Transverse colon (tissue), 4 donors: ENCODE results near the gene LCP1. TPM values are rescaled to one million over a fixed set of nuclear protein-coding genes. Genes with fewer than 3 reads are reported as not detected.

ENCODE experiments used
- DNase-seq: peaks from one replicate; pipeline ENCODE4 v3.0.0-alpha.2; 2019
- H3K27ac ChIP-seq, 4 donors: fragments of 200-600 bp; sonication (generic); 2 replicates each; pipeline ENCODE4 v1.5.1; 2016 to 2018; ENCODE audit warnings: inconsistent platforms in 4 of 4
- H3K27me3 ChIP-seq: fragments of 200-600 bp; sonication (generic); 2 replicates; pipeline ENCODE4 v1.5.1; 2017; ENCODE audit warnings: inconsistent platforms
- H3K36me3 ChIP-seq, 4 donors: fragments of 200-600 bp; sonication (generic); 2 replicates each; pipeline ENCODE4 v1.5.1; 2017 to 2019; ENCODE audit warnings: inconsistent platforms in 4 of 4
- H3K4me1 ChIP-seq, 4 donors: fragments of 200-600 bp; sonication (generic); 2 replicates each; pipeline ENCODE4 v1.5.1; 2017 to 2020; ENCODE audit warnings: inconsistent platforms in 4 of 4
- H3K4me3 ChIP-seq, 4 donors: fragments of 200-600 bp; sonication (generic); 1 replicate in 1 of 4; 2 replicates in 3 of 4; pipeline versions ENCODE4 v1.5.1 to v1.6.1; 2017 to 2019; ENCODE audit warnings: inconsistent platforms in 4 of 4
- H3K9me3 ChIP-seq, 2 donors: fragments of 200-600 bp; sonication (generic); 2 replicates each; pipeline ENCODE4 v1.5.1; 2017 to 2019; ENCODE audit warnings: inconsistent platforms in 2 of 2
- CTCF ChIP-seq, 5 experiments: fragments of 200-600 bp in 3 of 5; fragments of 450-650 bp in 2 of 5; sonication (generic) in 3 of 5; IDR thresholded peaks; 1 replicate in 2 of 5; 2 replicates in 3 of 5; pipeline ENCODE4 v1.5.1; 2016 to 2017; ENCODE audit warnings: antibody characterized with exemption in 5 of 5, inconsistent platforms in 3 of 5, mild to moderate bottlenecking in 2 of 5, moderate library complexity in 1 of 5
- EP300 ChIP-seq: sonication (generic); formaldehyde crosslinking; IDR thresholded peaks from one replicate; pipeline ENCODE4 v1.6.1; 2017; ENCODE audit warnings: antibody characterized with exemption, low read depth
- POLR2A ChIP-seq: fragments of 450-650 bp; IDR thresholded peaks from one replicate; pipeline ENCODE4 v1.6.1; 2016; ENCODE audit warnings: antibody characterized with exemption, mild to moderate bottlenecking, moderate library complexity
- POLR2AphosphoS5 ChIP-seq, 3 donors: sonication (generic); formaldehyde crosslinking; IDR thresholded peaks; one replicate each; pipeline ENCODE4 v1.6.1; 2016; ENCODE audit warnings: antibody characterized with exemption in 3 of 3
- WGBS, 2 donors: methylation state at CpG; one replicate each; pipeline ENCODE4 v1.1.5; 2018; ENCODE audit warnings: low coverage in 1 of 2; 5-methylcytosine and 5-hydroxymethylcytosine counted together
- in situ Hi-C, 4 donors: fragments of 200-750 bp; cut with MboI; loops; one replicate each; pipeline versions ENCODE4 v1.15.0 to v1.15.1; 2017; ENCODE audit warnings: low sequenced_read_pairs in 3 of 4, low pct_ligation_motif_present in 1 of 4, low pct_unique_long_range_greater_than_20kb in 1 of 4
- intact Hi-C: fragments of 100-400 bp; cut with DNase I; formaldehyde crosslinking; loops from one replicate; pipeline ENCODE4 v1.15.1; 2023; ENCODE audit warnings: low total_unique reads
- total RNA-seq, 4 donors: library from RNA; depleted of rRNA; stranded (reverse); fragments of >200 nt; gene quantifications; one replicate each; pipeline ENCODE4 v1.1.0, GENCODE V29; 2016

Gene LCP1
- total RNA-seq, 4 donors from 2014 or later = 1.6 to 35.7 (median 26.1) TPM

GRCh38 chr13:46109451-46109850 lies 72.5 kb downstream of the LCP1 start:
- no peak overlapping the region for H3K4me3 ChIP-seq
- H3K4me1 ChIP-seq = no peaks in the 10 kb centered on the region
- no peaks in the 10 kb centered on the region for H3K36me3 ChIP-seq
- TF ChIP-seq EP300 = no peak
- no peak for TF ChIP-seq POLR2A
- TF ChIP-seq CTCF (IDR thresholded peaks at IDR 0.05) = no peak
- no peak for TF ChIP-seq POLR2AphosphoS5 (IDR thresholded peaks at IDR 0.05)
- DNase-seq = no peak
- in situ Hi-C loops (no loop called here), intact Hi-C loops (no loop called here)
- H3K27ac ChIP-seq = no peak overlapping the region
- H3K9me3 ChIP-seq = no peaks in the 10 kb centered on the region
- H3K27me3 ChIP-seq = no peaks in the 10 kb centered on the region
- 73% methylated on average over 4 of the region's 4 CpGs; no CpG with 5 or more reads in 1 of the 2 donors for WGBS, 2 donors

- Histone ChIP-seq H3K4me3 (no peak overlapping the region), H3K9me3 (no peaks in the 10 kb centered on the region), H3K36me3 (no peaks in the 10 kb centered on the region), H3K4me1 (no peaks in the 10 kb centered on the region), H3K27me3 (no peaks in the 10 kb centered on the region), H3K27ac (no peak overlapping the region)
- no peak for DNase-seq
- intact Hi-C loops (no loop called here), in situ Hi-C loops (no loop called here)
- WGBS, 2 donors = 22 to 43% methylated on average over 4 of the region's 4 CpGs
- no peak for TF ChIP-seq CTCF (IDR thresholded peaks at IDR 0.05)
- TF ChIP-seq POLR2AphosphoS5 (IDR thresholded peaks at IDR 0.05) = no peak
- no peak for TF ChIP-seq EP300
- no peak for TF ChIP-seq POLR2A
These were observed 75.1 kb downstream of the LCP1 start for GRCh38 chr13:46106839-46107371.

- Histone ChIP-seq H3K36me3 (no peaks in the 10 kb centered on the region), H3K27me3 (no peaks in the 10 kb centered on the region), H3K9me3 (no peaks in the 10 kb centered on the region), H3K27ac (no peak within 1 kb of the TSS), H3K4me3 (no peak within 1 kb of the TSS), H3K4me1 (no peaks in the 10 kb centered on the region)
- in situ Hi-C loops (no loop called here), intact Hi-C loops (no loop called here)
- WGBS, 2 donors = 77 to 88% methylated on average over 2 to 4 of the region's 4 CpGs
- DNase-seq = no peak
- no peak for TF ChIP-seq EP300
- no peak for TF ChIP-seq POLR2A
- TF ChIP-seq CTCF (IDR thresholded peaks at IDR 0.05) = no peak
- TF ChIP-seq POLR2AphosphoS5 (IDR thresholded peaks at IDR 0.05) = no peak
These were observed 77.1 kb downstream of the LCP1 start, which contains the start of gene CPB2 for GRCh38 chr13:46104868-46105267. CPB2 (minus strand) TSS chr13:46105033; CDS start chr13:46105009, 24 bp downstream.

DNA sequence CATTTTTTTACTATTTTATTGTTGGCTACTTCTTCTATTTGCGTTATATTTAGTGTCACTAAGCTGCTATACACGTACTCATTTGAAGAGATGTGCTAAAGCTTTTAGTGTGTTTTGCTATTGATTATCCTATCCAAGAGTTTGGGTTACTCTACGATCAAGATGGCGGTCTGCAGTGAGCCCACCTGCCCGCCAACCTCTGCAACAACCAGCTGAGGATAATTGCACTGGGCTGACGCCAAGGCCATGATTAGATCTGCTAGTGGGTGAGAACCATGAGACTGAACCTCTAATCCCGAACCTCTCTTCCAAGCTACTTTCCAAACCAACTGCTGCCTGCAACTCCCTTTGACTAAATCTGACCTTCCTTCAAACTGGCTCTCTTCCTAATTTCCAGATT lies 78.9 kb downstream of the LCP1 start:
- Histone ChIP-seq H3K27me3 (no peaks in the 10 kb centered on the region), H3K36me3 (no peaks in the 10 kb centered on the region), H3K9me3 (no peaks in the 10 kb centered on the region), H3K27ac (no peak overlapping the region), H3K4me3 (no peak overlapping the region), H3K4me1 (no peaks in the 10 kb centered on the region)
- in situ Hi-C loops = no loop called here
- TF ChIP-seq EP300 (no peak), POLR2AphosphoS5 (IDR thresholded peaks at IDR 0.05) (no peak), POLR2A (no peak), CTCF (IDR thresholded peaks at IDR 0.05) (no peak)
- 80 to 90% methylated on average over 3 to 7 of the region's 7 CpGs for WGBS, 2 donors
- no peak for DNase-seq
- intact Hi-C loops = no loop called here
